HT-29 (cell line): Measurements from ENCODE around the gene PRDM11. TPM values are rescaled to one million over a fixed set of nuclear protein-coding genes. Genes with fewer than 3 reads are reported as not detected.
A peak's percentile ranks its signal among the peaks of the same experiment; 100 is the strongest.

Experiments used
- DNase-seq: peaks from one replicate; pipeline ENCODE4 v3.0.0-alpha.2; 2015; ENCODE audit warnings: low spot score
- total RNA-seq: library from RNA; depleted of rRNA; stranded (reverse); fragments of >200 nt; shearing (Covaris generic); gene quantifications from 2 replicates; pipeline ENCODE4 v1.2.3, GENCODE V29; 2014

PRDM11 gene
- total RNA-seq, 1 experiment from 2014 or later = 2.0 TPM

GRCh38 chr11:45141631-45142030, 4.8 kb upstream of the PRDM11 start:
- DNase-seq = no peak

- no peak for DNase-seq
Observed at GRCh38 chr11:45142241-45143055, 4.0 kb upstream of the PRDM11 start.

- DNase-seq = no peak
Observed at GRCh38 chr11:45143494-45143893, 2.9 kb upstream of the PRDM11 start.

- no peak for DNase-seq
Observed at GRCh38 chr11:45144126-45145082, 2.0 kb upstream of the PRDM11 start.

- DNase-seq = no peak
Observed at GRCh38 chr11:45145083-45145378, 1.4 kb upstream of the PRDM11 start.

- DNase-seq = no peak
Observed at GRCh38 chr11:45145379-45146071, 914 bp upstream of the PRDM11 start.

GRCh38 chr11:45147017-45147728, 734 bp downstream of the PRDM11 start:
- peak; percentile 97 for DNase-seq

GRCh38 chr11:45147891-45148675, 1.6 kb downstream of the PRDM11 start:
- no peak for DNase-seq

GRCh38 chr11:45149483-45150056, 3.1 kb downstream of the PRDM11 start:
- DNase-seq = no peak

GRCh38 chr11:45150301-45150700, 3.9 kb downstream of the PRDM11 start:
- no peak for DNase-seq

- no peak for DNase-seq
Observed at GRCh38 chr11:45150943-45151342, 4.5 kb downstream of the PRDM11 start.

GRCh38 chr11:45151362-45151982, 5.0 kb downstream of the PRDM11 start:
- no peak for DNase-seq

- no peak for DNase-seq
Observed at GRCh38 chr11:45152740-45153595, 6.5 kb downstream of the PRDM11 start.

GRCh38 chr11:45154276-45154675, 7.8 kb downstream of the PRDM11 start:
- DNase-seq = no peak

GRCh38 chr11:45155058-45155551, 8.7 kb downstream of the PRDM11 start:
- DNase-seq = no peak

- DNase-seq = no peak
Observed at GRCh38 chr11:45155627-45156180, 9.3 kb downstream of the PRDM11 start.

- DNase-seq = no peak
Observed at GRCh38 chr11:45156201-45156600, 9.8 kb downstream of the PRDM11 start.

- no peak for DNase-seq
Observed at GRCh38 chr11:45156741-45157140, 10.3 kb downstream of the PRDM11 start.
